H1 (cell line): ENCODE data around the gene TRPC4.

Experiments
- CHD2 ChIP-seq: IDR thresholded peaks from 2 replicates; pipeline ENCODE4 v1.6.1; 2012; ENCODE audit warnings: low read length, improper control_type of control experiment
- EP300 ChIP-seq, 2 experiments: IDR thresholded peaks; 1 replicate in 1 of 2; 2 replicates in 1 of 2; pipeline ENCODE4 v1.6.1; 2011 to 2012; ENCODE audit warnings: low read depth in 2 of 2, low read length in 2 of 2, mild to moderate bottlenecking in 2 of 2, borderline replicate concordance in 1 of 2, inconsistent platforms in 1 of 2, moderate library complexity in 1 of 2
- PHF8 ChIP-seq: fragments of 200-600 bp; sonication (generic); conservative IDR thresholded peaks from 2 replicates; pipeline ENCODE4 v1.7.1; 2012; ENCODE audit warnings: low read depth, mild to moderate bottlenecking, inconsistent platforms, low read length, moderate library complexity
- POU5F1 ChIP-seq: IDR thresholded peaks from 2 replicates; pipeline ENCODE4 v1.6.1; 2011; ENCODE audit warnings: low read depth, mild to moderate bottlenecking, low read length, moderate library complexity
- RFX5 ChIP-seq: IDR thresholded peaks from 2 replicates; pipeline ENCODE4 v1.6.1; 2011; ENCODE audit warnings: low read depth, low read length, improper control_type of control experiment, borderline replicate concordance
- RNF2 ChIP-seq: fragments of 200-900, 300-1000 bp; sonication (generic); IDR thresholded peaks from 2 replicates; pipeline ENCODE4 v1.7.1; 2016; ENCODE audit warnings: borderline replicate concordance, low read depth, mild to moderate bottlenecking, antibody characterized with exemption, low read length; ENCODE audit not compliant: poor library complexity, severe bottlenecking; ENCODE audit errors: missing control alignments
- SUZ12 ChIP-seq: fragments of 200-600 bp; sonication (generic); IDR thresholded peaks from 2 replicates; pipeline ENCODE4 v1.6.1; 2012; ENCODE audit warnings: mild to moderate bottlenecking, inconsistent platforms, low read length, moderate library complexity, mixed read lengths
- TAF1 ChIP-seq: IDR thresholded peaks from 2 replicates; pipeline ENCODE4 v1.6.1; 2011; ENCODE audit warnings: mild to moderate bottlenecking, low read depth, low read length
- TCF12 ChIP-seq: IDR thresholded peaks from 2 replicates; pipeline ENCODE4 v1.6.1; 2011; ENCODE audit warnings: low read depth, mild to moderate bottlenecking, low read length
- TF ChIP-seq, protein P1 (sequence below), 3 experiments: IDR thresholded peaks; 1 replicate in 2 of 3; 2 replicates in 1 of 3; pipeline versions ENCODE4 v1.5.1 to v1.6.1; 2011; ENCODE audit warnings: low read length in 3 of 3, mild to moderate bottlenecking in 3 of 3, inconsistent platforms in 2 of 3, low read depth in 1 of 3, moderate library complexity in 1 of 3; ENCODE audit not compliant: insufficient read depth in 1 of 3; ENCODE audit errors: control extremely low read depth in 1 of 3

DNA sequence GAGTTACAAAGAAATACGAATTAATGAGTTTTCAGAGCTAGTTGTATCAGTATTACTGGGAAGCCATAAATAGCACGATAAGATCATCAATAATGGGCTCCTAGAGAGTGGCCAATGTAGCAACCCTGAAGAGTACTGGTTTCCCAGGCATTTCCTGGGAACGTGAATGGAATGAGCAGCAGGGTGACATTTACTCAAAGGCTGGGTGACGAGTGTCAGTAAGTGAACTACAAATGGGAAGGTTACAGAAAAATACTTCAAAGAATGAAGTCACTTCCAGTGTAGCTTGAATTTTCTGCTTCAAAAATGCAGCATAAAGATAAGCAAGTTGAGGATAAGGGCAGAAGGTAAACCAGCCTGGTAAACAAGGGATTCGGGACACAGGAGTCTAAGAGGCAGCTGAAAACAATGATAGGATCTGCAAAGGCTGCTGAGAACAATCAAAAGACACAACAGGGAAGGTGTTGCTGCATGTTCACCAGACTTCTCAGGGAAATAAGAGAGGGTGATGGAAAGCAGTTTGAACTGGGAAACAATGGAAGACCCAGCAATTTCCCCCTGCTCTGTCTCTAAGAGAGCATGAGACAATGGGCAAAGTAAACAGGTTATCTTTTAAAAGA lies 222.4 kb downstream of the TRPC4 start:
- TF ChIP-seq EP300 (IDR thresholded peaks at IDR 0.05; ENCODE audit: borderline replicate concordance in 1 of 2, low read depth in 2 of 2, low read length in 2 of 2) (no peak), TCF12 (no peak), SUZ12 (no peak), CHD2 (no peak), RNF2 (no peak), TAF1 (no peak), RFX5 (no peak), PHF8 (no peak), POU5F1 (no peak)
- TF ChIP-seq, protein P1, sequence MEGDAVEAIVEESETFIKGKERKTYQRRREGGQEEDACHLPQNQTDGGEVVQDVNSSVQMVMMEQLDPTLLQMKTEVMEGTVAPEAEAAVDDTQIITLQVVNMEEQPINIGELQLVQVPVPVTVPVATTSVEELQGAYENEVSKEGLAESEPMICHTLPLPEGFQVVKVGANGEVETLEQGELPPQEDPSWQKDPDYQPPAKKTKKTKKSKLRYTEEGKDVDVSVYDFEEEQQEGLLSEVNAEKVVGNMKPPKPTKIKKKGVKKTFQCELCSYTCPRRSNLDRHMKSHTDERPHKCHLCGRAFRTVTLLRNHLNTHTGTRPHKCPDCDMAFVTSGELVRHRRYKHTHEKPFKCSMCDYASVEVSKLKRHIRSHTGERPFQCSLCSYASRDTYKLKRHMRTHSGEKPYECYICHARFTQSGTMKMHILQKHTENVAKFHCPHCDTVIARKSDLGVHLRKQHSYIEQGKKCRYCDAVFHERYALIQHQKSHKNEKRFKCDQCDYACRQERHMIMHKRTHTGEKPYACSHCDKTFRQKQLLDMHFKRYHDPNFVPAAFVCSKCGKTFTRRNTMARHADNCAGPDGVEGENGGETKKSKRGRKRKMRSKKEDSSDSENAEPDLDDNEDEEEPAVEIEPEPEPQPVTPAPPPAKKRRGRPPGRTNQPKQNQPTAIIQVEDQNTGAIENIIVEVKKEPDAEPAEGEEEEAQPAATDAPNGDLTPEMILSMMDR (IDR thresholded peaks at IDR 0.05; ENCODE audit: control extremely low read depth in 1 of 3, insufficient read depth in 1 of 3, low read depth in 1 of 3, low read length in 3 of 3) = no peak
